GM06990 (cell line): ENCODE data around the gene KRT38.

Experiments used
- DNase-seq: peaks from one replicate; pipeline ENCODE4 v3.0.0-alpha.2; 2011; ENCODE audit not compliant: insufficient read length; ENCODE audit errors: extremely low read depth
- H3K27me3 ChIP-seq: replicated peaks from 2 replicates; pipeline ENCODE4 v1.6.0; 2011; ENCODE audit warnings: low read length; ENCODE audit not compliant: control insufficient read depth, insufficient read depth
- H3K36me3 ChIP-seq: 2 replicates; pipeline ENCODE4 v1.5.1; 2011; ENCODE audit warnings: low read length; ENCODE audit not compliant: control insufficient read depth, insufficient read depth
- H3K4me3 ChIP-seq: replicated peaks from 2 replicates; pipeline ENCODE4 v1.5.1; 2011; ENCODE audit warnings: low read depth, mild to moderate bottlenecking, control low read depth, low read length
- TF ChIP-seq, protein P1 (sequence below): IDR thresholded peaks from 2 replicates; pipeline ENCODE4 v1.5.1; 2011; ENCODE audit warnings: low read length, control low read depth, mild to moderate bottlenecking, inconsistent platforms; ENCODE audit not compliant: insufficient read depth, poor library complexity, severe bottlenecking

KRT38 gene

DNA sequence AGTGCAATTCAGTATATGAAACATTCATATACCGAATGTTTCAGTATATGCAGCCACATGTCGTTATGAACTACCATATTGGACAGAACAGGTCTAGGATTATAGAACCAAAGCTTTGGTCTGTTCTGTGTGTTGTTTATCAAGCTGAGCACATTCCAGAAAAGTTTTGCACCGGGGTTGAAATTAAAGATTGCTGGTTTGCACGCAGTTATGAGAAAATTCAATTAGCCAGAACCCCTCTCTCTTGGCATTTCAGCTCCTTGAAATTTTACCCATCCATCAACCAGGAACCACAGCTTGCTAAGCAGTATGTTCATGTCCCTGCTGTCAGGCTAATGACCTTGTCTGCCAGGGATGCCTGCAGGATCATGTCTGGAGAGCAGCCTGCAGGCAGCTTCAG, 16.9 kb upstream of the KRT38 start:
- TF ChIP-seq, protein P1, sequence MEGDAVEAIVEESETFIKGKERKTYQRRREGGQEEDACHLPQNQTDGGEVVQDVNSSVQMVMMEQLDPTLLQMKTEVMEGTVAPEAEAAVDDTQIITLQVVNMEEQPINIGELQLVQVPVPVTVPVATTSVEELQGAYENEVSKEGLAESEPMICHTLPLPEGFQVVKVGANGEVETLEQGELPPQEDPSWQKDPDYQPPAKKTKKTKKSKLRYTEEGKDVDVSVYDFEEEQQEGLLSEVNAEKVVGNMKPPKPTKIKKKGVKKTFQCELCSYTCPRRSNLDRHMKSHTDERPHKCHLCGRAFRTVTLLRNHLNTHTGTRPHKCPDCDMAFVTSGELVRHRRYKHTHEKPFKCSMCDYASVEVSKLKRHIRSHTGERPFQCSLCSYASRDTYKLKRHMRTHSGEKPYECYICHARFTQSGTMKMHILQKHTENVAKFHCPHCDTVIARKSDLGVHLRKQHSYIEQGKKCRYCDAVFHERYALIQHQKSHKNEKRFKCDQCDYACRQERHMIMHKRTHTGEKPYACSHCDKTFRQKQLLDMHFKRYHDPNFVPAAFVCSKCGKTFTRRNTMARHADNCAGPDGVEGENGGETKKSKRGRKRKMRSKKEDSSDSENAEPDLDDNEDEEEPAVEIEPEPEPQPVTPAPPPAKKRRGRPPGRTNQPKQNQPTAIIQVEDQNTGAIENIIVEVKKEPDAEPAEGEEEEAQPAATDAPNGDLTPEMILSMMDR, result no peak
- no peak overlapping the region for H3K4me3 ChIP-seq
- DNase-seq, result no peak

DNA sequence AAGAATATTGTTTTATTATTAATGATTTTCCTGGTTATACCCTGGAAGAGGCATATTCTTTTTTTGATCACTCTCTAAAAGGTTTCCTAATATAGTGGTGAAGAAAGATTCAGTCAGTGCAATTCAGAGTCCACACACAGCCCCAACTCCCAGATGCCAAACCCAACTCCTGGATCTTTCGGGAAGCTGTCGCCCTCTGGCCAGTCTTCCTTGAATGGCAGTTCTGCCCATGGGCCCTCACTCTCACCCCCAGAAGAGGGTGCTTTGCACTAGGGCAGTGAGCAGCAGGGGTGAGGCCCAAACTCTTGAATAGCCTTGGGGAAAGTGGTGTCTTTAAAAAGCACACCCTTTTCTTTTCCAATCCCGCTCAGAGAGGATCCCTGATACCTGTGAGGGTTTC, 15.4 kb upstream of the KRT38 start:
- no peaks in the 10 kb centered on the region; the same call in 1 of the 2 replicates for H3K27me3 ChIP-seq
- H3K36me3 ChIP-seq, result no peaks in the 10 kb centered on the region
- DNase-seq, result no peak
- TF ChIP-seq, protein P1, result no peak
- no peak overlapping the region for H3K4me3 ChIP-seq

More for the DNA sequence above, 16.9 kb upstream of the KRT38 start:
- no peaks in the 10 kb centered on the region; the same call in 1 of the 2 replicates for H3K27me3 ChIP-seq
- no peaks in the 10 kb centered on the region for H3K36me3 ChIP-seq

DNA sequence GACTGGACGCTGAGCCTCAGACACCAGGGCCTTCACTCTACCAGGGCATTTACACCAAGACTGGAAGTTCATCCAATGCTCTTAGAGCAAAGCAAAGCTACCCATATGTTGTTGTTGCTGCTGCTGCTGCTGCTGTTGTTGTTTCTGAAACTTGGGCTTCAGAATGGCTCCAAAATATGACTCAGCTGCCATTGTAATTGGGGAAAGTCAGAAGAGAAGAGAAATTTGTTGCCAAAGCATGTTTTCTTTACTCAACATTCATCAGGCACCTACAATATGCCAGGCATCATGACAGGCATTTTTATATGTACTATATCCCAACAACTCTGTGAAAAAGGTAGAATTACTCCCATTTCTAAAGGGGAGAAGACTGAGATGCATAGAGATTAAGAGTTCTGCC, 14.5 kb upstream of the KRT38 start:
- Histone ChIP-seq H3K36me3 (no peaks in the 10 kb centered on the region), H3K27me3 (no peaks in the 10 kb centered on the region; the same call in 1 of the 2 replicates), H3K4me3 (no peak overlapping the region)
- TF ChIP-seq, protein P1, result no peak
- no peak for DNase-seq

DNA sequence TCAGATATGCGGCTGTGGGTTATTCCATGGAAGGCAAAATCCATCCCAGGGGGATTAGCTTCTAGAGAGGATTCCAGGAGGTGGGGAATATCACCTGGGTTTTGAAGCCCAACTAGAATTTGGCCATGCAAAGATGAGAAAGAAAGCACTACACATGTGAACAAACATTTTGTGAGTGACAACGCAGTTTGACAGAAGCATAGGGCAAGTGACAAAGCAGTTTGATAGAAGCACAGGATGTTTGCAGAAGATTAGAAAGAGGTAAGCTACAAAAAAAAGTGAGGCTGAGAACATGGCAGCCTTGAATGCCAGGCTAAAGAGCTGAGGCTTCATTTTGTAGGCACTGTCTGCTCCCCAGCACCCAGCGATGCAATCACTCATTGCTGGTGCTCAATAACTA, 12.3 kb upstream of the KRT38 start:
- Histone ChIP-seq H3K36me3 (no peaks in the 10 kb centered on the region), H3K4me3 (no peak overlapping the region), H3K27me3 (no peaks in the 10 kb centered on the region; the same call in 1 of the 2 replicates)
- TF ChIP-seq, protein P1, result no peak
- DNase-seq, result no peak

DNA sequence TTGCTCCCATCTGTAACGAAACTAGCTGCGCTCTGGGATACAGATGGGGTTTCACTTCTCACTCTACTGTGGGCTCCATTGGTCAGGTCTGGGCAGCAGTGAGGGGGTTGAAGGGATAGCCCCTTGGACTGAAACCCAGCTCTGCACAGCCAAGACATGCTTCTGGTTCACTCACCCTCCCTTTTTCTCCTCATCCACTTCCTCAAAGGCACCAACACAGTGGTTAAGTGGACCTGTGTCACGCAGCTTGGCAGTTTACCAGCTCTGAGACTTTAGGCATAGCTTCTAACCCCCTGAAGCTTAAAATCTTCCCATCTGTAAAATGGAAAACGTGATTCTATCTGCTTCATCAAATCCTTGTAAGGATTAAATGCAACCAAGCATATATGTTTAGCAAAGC, 11.5 kb upstream of the KRT38 start:
- Histone ChIP-seq H3K27me3 (no peaks in the 10 kb centered on the region; the same call in none of the 2 replicates), H3K36me3 (no peaks in the 10 kb centered on the region), H3K4me3 (no peak overlapping the region)
- TF ChIP-seq, protein P1, result no peak
- no peak for DNase-seq

DNA sequence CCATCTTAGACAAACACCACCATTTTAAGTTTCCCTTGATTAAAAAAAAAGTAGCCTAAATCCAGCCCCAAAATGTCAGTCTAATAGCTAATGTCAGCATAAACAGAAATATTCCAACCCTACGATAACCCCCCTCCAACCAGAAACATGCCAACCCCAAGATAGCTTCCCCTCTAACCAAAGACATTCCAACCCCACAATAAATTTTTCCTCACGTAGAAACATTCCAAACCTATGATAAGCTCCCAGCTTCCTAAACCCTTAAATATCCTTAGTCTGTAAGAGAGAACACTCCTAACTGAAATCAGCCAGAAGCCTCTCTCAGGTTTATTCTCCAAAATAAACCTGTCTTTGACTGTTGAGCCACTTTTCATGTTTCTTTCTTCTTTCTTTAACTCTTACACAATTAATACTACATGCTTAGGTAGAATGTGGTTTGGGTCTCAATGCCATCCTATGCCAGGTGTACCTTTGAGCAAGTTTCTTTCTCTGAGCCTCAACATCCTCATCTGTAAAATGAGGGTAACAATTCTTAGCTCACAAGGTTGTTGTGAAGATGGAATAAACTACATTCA, 10.5 kb upstream of the KRT38 start:
- no peak for DNase-seq
- H3K27me3 ChIP-seq, result no peaks in the 10 kb centered on the region; the same call in none of the 2 replicates
- TF ChIP-seq, protein P1, result no peak
- no peak overlapping the region for H3K4me3 ChIP-seq
- H3K36me3 ChIP-seq, result no peaks in the 10 kb centered on the region
